Measurements from ENCODE around the gene ZNF710.

Gene ZNF710

GRCh38 chr15:89993349-89993748 lies 7.8 kb upstream of the ZNF710 start:
- no peak for DNase-seq (ENCODE audit: low spot score)

DNA sequence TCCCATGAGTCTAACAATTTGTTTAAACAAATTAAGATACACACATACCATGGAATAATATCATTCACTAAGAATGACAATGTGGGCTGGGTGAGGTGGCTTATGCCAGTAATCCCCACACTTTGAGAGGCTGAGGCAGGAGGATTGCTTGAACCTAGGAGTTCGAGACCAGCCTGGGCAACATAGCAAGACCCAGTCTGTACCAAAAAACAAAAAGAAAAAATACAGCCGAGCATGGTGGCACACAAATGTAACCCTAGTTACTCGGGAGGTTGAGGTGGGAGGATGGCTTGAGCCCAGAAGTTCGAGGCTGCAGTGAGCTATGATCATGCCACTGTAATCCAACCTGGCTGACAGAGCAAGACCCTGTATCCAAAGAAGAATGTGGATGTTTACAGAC lies 4.0 kb upstream of the ZNF710 start:
- DNase-seq (ENCODE audit: low spot score): no peak

- no peak for DNase-seq (ENCODE audit: low spot score)
Measured at GRCh38 chr15:89998141-89998661, 2.9 kb upstream of the ZNF710 start.

DNA sequence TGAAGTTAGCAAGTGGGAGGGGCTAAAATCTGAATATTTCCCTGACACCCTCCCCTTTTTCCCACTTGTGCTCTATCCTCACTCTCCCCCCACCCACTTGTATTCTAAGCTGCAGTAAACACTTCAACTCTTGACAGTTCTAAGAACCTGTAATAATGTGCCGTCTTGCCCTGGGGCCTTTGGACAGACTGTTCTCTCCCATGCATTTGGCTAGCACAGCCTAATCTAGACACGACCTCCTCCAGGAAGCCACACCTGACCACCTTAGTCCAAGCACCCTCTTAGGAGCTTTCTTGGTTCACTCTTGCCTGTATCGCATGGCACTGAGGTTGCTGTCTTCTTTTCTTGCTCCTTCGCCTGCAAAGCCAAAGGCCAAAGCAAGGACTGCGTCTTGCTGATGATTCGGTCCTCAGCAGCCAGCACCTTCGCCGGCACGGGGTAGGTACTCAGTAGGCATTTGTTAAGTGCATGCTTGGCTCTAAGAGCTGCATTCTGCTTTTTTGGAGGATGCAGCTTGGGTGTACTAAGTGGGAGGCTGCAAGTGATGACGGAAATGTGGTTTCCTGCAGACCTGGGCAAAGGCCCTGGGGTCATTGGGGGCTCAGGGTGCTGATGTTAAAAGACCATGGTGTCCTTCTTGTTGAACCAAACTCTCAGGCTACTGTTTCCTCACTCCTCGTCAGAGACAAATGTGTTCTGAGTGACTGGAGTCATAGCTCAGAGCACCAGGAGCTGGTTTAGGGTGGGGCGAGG lies 2.0 kb upstream of the ZNF710 start:
- DNase-seq (ENCODE audit: low spot score): no peak

- no peak for DNase-seq (ENCODE audit: low spot score)
Measured at GRCh38 chr15:89999676-90000185, 1.4 kb upstream of the ZNF710 start.

GRCh38 chr15:90000186-90001001 lies 730 bp upstream of the ZNF710 start:
- no peak for DNase-seq (ENCODE audit: low spot score)

- peak; percentile 54 for DNase-seq (ENCODE audit: low spot score)
Measured at GRCh38 chr15:90001683-90002427, 731 bp downstream of the ZNF710 start.

DNA sequence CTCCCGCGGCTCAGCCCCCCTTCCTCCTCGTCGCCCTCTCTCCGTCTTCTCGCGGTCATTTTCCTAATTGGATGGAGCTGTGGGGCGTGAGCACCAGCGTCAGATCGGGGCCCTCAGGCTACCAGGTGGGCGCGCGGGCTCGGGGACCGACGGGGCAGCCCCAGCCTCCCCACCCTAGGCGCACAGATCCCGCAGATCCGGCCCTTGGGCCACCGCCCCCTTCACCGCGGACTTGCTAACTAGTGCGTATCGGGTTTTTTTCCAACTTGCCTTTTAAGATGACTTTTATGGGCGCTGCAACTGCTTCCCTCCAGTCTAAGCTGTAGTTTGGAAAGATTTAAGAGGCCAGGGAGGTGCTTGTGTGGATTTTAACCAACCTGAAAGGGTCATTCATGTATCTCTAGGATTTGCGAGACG lies 1.3 kb downstream of the ZNF710 start:
- DNase-seq (ENCODE audit: low spot score): no peak

- DNase-seq (ENCODE audit: low spot score): no peak
Measured at GRCh38 chr15:90003736-90004135, 2.6 kb downstream of the ZNF710 start.

- no peak for DNase-seq (ENCODE audit: low spot score)
Measured at GRCh38 chr15:90004252-90004651, 3.1 kb downstream of the ZNF710 start.

- DNase-seq (ENCODE audit: low spot score): no peak
Measured at GRCh38 chr15:90004671-90005070, 3.5 kb downstream of the ZNF710 start.

DNA sequence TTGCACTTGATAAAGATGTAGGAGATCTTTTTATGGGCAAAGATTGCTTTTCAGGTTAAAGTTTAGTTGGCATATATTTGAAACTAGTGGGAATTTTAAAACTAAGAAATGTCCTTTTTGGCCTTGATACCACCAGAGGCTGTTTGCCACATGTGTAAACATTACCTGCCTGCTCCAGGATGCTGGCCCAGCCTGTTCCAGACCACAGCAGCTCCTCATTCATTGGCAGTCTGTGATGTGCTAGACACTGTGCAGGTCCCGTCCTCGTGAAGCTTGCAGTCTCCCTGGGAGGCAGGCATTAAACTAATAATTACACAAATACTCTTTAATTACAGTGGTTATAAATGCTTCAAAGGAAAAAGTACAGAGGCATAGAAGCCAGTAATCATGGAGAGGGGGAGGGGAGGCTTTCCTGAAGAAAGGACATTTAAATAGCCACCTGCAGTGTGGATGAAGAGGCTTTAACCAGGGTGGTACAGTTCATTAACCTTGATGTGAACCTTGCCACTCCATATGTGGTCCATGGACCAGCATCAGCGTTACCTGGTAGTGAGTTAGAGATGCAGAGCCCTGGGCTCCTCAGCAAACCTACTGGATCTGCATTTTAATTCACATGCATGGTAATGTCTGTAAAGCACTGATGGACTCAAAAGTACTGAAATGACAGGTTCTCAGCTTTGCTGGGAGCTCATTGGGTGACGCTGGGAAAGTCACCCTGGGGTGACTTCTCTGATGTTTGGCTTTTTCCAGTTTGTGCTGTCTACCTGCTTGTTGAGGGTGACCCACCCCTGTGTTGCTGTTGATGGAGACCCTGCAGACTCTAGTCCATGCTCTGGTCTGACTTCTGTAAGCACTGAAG lies 5.3 kb downstream of the ZNF710 start:
- no peak for DNase-seq (ENCODE audit: low spot score)

GRCh38 chr15:90007076-90007460 lies 5.9 kb downstream of the ZNF710 start:
- DNase-seq (ENCODE audit: low spot score): no peak

GRCh38 chr15:90008607-90009006 lies 7.5 kb downstream of the ZNF710 start:
- no peak for DNase-seq (ENCODE audit: low spot score)

DNA sequence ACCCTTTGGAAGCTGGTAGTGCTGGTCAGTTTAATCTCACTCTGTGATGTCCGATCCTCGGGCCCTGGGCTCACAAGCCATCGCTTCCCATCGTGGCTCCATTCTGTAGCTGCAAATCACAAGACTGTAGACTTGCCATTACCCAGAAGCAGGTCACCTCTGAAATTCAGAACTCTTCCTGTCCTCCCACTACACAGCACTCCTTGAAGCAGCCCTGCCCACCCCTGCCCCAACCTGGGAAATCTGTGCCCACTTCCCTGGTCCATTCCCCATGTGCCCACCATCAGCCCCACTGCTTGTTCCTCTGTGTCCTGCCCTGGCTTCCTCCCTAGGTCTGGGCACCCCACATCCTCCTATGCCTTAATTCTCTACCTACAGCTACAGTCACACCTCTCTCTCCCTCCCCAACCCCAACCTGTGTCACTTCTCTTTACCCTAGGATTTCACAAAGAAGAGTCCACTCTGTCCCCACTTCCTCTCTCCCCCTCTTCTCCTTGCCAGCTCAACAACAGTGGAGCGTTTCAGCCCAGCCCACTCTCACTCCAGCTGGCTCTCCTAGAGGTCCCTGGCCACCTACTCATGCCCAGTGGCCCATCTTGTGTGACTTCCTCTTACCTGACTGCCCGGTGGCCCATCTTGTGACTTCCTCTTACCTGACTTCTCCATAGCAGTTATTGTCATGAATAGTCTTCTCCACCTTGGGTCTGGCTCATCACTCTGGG lies 8.3 kb downstream of the ZNF710 start:
- DNase-seq (ENCODE audit: low spot score): no peak

DNA sequence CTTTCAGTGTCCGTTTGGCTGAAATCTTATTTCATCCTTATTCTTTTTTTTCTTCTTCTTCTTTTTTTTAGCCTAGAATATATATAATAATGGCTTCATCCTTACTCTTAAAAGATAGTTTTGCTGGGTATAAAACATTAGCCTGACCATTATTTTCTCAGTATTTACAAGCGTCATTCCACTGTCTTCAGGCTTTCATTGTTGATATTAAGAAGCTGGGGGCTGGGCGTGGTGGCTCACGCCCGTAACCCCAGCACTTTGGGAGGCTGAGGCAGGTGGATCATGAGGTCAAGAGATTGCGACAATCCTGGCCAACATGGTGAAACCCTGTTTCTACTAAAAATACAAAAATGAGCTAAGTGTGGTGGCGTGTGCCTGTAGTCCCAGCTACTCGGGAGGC lies 10.6 kb downstream of the ZNF710 start:
- DNase-seq (ENCODE audit: low spot score): no peak

DNA sequence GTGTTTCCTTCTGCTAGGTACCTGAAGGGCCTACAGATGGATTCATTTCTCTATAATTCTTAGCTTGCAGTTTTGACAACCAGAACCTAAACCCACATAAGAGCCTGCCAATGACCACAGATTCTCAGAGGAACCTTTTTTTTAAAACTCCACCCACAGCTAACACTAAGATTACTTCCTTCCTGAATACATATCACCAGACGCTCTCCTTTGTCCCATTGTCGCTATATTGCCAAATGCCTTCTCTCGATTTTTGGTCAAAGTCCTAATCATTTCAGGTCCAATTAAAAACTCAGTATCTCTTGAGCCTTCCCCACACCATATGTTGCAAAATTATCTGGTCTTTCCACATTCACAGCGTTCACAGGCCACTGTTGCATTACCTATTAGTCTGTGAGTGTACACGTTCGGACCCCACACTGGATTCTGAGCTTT lies 12.4 kb downstream of the ZNF710 start:
- DNase-seq (ENCODE audit: low spot score): peak; percentile 65

DNA sequence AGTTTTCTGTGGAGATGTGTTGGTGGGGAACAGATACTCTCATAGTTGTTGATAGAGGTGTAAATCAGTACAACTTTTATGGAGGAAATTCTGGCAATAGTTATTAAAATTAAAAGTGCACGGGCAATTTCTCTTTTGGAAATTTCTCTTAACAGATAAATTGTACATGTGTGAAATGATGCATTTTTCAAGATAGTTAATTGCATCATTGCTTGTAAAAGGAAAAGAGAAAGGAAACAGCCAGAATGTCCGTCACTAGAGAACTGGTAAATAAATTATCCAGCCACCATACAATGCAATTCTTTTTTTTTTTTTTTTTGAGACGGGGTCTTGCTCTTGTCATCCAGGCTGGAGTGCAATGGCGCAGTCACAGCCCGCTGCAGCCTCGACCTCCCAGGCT lies 14.2 kb downstream of the ZNF710 start:
- no peak for DNase-seq (ENCODE audit: low spot score)

- no peak for DNase-seq (ENCODE audit: low spot score)
Measured at GRCh38 chr15:90015749-90016148, 14.6 kb downstream of the ZNF710 start.

DNA sequence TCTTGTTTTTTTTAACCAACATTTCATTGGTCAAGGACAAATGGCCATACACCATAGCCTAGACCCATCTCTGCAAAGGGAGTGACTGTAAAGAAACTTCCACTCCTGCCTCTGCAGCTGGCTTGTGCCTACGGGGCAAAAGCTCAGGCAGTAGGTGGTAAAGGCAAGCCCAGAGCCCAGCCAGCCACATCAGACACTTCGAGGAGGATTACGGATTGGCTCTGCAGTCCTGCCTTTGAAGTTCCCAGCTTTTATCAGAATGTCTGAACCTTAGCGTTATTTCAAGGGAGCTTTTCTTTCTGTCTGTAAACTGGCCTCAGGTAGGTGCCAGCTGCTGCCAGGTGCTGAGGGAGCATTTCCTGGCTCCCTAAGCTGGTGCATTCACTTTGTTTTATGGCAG lies 15.6 kb downstream of the ZNF710 start:
- no peak for DNase-seq (ENCODE audit: low spot score)

Data from CD4-positive, alpha-beta T cell treated with Interleukin-6 at 100 ng/mL for 8 hours (primary cell).